GM12872 (cell line): ENCODE data around the gene DVL1.

Experiments
- TF ChIP-seq, protein P1 (sequence below): IDR thresholded peaks from 3 replicates; pipeline ENCODE4 v1.5.1; 2011; ENCODE audit warnings: low read depth, mild to moderate bottlenecking, low read length, moderate library complexity; ENCODE audit not compliant: insufficient read depth

DVL1 gene

DNA sequence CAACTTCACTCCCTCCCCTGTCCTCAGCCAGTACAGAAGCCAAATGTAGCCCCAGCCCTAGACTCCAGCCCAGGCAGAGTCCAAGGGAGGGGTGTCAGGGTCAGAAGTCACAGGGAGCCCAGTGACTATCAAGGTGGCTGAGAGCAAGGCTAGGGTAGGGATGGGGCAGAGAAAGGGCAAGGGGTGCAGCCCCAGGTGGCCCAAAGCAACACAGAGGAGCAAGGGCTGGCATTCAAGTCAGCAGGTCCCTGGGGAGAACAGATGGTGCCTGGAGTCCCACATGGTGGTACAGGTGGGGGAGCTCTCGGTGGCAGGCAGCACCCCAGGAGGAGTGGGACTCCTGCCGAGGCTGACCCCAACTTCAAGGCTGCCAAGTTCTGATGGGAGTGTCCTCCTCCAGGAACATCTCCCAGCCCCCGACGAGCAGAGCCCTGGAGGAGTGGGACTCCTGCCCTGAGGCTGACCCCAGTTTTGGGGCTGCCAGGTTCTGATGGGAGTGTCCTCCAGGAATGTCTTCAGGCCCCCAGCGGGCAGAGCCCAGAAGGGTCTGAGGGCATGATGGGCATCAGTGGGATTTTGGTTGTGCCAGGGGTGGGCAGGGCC, 3.7 kb upstream of the DVL1 start:
- TF ChIP-seq, protein P1, sequence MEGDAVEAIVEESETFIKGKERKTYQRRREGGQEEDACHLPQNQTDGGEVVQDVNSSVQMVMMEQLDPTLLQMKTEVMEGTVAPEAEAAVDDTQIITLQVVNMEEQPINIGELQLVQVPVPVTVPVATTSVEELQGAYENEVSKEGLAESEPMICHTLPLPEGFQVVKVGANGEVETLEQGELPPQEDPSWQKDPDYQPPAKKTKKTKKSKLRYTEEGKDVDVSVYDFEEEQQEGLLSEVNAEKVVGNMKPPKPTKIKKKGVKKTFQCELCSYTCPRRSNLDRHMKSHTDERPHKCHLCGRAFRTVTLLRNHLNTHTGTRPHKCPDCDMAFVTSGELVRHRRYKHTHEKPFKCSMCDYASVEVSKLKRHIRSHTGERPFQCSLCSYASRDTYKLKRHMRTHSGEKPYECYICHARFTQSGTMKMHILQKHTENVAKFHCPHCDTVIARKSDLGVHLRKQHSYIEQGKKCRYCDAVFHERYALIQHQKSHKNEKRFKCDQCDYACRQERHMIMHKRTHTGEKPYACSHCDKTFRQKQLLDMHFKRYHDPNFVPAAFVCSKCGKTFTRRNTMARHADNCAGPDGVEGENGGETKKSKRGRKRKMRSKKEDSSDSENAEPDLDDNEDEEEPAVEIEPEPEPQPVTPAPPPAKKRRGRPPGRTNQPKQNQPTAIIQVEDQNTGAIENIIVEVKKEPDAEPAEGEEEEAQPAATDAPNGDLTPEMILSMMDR, result no peak

DNA sequence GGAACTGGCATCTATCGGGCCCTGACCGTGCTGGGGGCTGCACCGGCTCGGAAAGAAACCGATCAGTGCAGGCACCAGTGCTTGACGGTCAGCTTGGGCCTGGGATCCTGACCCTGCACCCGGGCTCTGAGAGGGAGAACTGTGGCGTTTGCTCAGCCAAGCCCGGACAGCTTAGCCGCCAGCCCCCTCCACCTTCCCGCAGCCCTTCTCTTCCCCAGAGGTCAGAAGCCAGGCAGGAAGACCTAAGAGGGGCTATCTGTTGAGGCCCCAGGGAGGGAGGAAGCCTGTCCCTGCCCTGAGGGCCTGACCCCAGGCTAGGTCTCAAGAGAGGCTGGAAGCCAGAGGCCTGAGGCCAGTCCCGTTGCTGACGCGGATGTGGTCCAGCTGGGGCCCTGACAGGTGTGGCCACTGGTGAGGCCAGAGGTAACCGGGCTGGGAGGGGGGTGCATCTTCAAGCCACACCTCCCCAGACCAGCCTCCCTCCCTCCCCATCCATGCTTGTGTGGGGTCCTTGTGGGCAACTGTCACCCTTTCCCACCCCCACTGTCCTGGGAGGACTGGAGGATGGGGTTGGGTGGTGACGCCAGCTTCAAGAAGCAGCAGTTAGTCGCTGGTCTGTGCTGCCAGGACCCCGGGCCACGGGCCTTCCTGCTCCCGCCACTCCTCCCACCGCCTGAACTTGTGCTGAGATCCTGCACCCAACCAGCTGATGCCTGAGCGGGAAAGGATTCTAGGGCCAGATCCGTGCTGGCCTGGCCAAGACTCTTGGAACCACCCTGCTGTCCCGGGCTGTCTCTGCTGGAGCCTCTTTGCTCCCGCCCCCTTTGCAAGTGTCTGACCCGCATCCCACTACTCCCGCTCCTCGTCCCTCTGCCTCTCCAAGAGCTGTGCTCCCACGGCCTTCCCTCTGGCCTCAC, 2.6 kb upstream of the DVL1 start:
- TF ChIP-seq, protein P1, result no peak

DNA sequence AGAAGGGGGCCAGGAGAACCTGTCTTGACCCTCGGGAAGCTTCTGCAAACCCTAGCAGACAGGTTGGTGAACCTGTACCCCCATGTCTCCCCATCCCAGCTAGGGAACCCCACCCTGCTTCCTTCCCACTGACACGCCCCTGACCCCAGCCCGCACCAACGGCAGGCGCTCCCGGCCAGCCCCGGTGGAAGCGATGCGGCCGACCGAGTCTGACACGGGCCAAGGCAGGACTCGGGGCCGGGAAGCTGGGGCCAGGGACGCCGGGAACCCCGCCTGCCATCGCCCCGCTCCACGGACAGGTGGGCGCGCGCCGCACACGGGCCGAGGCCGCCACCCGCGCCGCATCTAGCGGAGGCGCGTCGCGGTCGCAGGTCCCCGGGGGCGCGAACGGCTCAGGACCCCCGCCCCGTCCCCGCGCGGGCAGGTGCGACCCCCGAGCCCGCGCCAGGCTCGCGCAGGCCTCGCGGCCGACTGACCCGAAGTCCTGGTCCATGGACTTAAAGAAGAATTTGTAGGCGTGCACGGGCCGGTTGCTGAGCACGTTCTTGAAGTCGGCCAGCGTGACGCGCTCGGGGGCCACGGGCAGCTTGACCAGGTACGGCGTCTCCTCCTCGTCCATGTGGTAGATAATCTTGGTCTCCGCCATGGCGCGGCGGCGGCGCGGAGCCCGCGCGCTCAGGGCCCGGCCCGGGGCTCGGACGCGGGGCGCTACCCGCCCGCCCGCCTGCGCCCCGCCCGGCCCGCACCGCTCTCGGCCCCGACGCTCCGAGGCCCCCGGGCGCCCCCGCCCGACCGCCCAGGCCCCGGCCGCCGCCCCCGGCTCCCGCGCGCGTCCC, 580 bp downstream of the DVL1 start:
- TF ChIP-seq, protein P1, result no peak

DNA sequence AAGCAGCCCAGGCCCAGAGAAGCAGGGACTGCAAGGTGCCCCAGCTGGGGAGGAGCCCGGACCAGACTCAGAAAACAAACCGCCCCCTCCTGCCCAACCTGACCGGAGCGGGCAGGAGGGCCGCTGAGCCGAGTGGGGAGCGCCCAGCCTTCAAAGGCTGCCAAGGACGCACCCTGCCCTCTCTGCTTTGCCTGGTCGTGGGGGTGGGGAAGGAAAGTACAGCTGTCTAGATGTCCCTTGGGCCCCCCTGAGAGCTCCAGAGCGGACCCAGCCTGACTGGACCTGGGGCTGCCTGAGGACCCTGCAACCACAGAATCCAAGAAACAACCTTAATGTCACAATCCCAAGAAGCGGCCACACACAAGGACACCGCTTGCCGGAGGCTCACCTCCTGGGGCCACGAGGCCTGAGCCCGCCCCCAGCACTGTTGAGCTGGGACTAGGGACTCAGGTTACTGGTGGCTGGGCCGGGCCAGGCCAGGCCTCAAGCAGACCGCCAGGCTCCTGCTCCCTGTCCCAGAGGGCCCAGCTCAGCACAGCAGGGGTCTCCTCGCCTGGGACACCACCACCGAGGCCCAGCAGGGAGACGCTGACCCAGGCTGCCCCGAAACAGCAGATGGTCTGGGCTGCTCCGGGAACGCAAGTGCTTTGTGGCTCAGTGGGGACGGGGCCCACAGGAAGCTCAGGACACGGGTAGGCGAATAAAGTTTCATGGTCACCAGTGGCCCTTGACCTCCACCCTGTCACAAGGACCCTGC, 1.4 kb downstream of the DVL1 start:
- TF ChIP-seq, protein P1, result no peak

DNA sequence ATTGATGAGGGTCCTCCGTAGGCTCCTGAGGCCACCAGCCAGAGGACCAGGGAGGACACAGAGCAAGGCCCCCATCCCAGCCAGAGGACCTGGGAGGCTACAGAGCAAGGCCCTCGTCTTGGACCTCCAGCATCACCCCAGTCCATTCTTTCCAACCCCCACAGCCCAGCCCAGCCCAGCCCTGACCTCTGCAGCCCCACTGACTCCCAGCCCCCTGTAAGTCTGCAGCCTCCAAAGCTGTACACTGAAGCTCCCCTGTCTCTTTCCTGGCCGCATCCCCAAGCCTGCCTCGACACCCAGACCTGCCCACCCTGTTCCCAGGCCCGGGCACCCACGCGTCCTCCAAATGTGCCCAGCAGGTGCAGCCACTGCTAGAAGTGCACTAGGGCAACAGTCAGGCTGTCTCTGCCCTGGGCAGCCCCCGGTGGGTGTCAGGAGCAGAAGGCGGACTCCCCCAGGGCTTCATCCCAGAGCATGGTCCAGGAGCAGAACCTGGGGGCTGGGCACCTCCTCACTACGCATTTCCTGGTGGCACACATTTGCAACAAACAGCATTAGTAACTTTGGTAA, 2.1 kb downstream of the DVL1 start:
- TF ChIP-seq, protein P1, result no peak

DNA sequence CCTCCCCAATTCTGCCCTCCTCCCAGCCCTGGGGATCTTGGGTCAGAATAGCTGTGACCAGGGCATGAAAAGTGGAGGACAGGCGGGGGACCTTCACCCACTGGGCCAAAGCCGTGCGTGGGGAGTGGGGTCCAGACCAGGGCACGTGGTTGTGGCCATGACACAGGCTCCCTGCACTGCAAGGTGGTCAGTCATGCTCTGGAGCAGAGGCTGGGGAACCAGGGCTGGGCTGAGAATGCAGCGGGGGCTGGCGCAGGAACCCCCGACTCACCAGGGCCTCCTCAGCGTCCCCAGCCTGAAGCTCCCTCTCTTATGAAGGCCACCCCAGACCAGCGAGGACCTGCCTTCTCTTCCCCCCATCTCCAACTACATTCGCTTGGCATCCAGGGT, 2.7 kb downstream of the DVL1 start:
- TF ChIP-seq, protein P1, result no peak
